GM18498 (cell line): Measurements from ENCODE around the gene HS3ST6.
"Not testable (repeated sequence)": the region's sequence is repeated elsewhere in the genome, so short reads cannot be mapped to it uniquely, and the experiment has no call there.

ENCODE experiments used
- ATAC-seq: cut with Tn5 transposase; IDR thresholded peaks from one replicate; pipeline ENCODE4 v1.9.1; 2021; ENCODE audit warnings: mild to moderate bottlenecking, moderate library complexity; ENCODE audit not compliant: unreplicated experiment

The HS3ST6 gene

GRCh38 chr16:1884155-1884760, 34.0 kb downstream of the HS3ST6 start:
- no peak for ATAC-seq

- not testable (repeated sequence) for ATAC-seq
These were observed 37.0 kb downstream of the HS3ST6 start for GRCh38 chr16:1881172-1881571.

GRCh38 chr16:1879477-1879876, 38.7 kb downstream of the HS3ST6 start:
- no peak for ATAC-seq

GRCh38 chr16:1878256-1878655, 40.0 kb downstream of the HS3ST6 start:
- ATAC-seq: no peak

- no peak for ATAC-seq
These were observed 40.4 kb downstream of the HS3ST6 start for GRCh38 chr16:1877804-1878203.

GRCh38 chr16:1877089-1877488, 41.1 kb downstream of the HS3ST6 start:
- no peak for ATAC-seq

GRCh38 chr16:1876468-1876867, 41.7 kb downstream of the HS3ST6 start:
- ATAC-seq: no peak

GRCh38 chr16:1876066-1876465, 42.1 kb downstream of the HS3ST6 start:
- not testable (repeated sequence) for ATAC-seq

- ATAC-seq: no peak
These were observed 43.4 kb downstream of the HS3ST6 start for GRCh38 chr16:1874854-1875253.

- no peak for ATAC-seq
These were observed 46.1 kb downstream of the HS3ST6 start, which contains the start of gene MEIOB for GRCh38 chr16:1871974-1872635. TSS of gene MEIOB (minus strand) at chr16:1872164. CDS start at chr16:1868175, 3,989 bp downstream.

- no peak for ATAC-seq
These were observed 47.7 kb downstream of the HS3ST6 start for GRCh38 chr16:1870365-1871082.

GRCh38 chr16:1865902-1866690, 52.1 kb downstream of the HS3ST6 start:
- no peak for ATAC-seq

- ATAC-seq: no peak
These were observed 54.3 kb downstream of the HS3ST6 start for GRCh38 chr16:1863681-1864460.

GRCh38 chr16:1862394-1862793, 55.8 kb downstream of the HS3ST6 start:
- ATAC-seq: no peak

- ATAC-seq: no peak
These were observed 56.5 kb downstream of the HS3ST6 start for GRCh38 chr16:1861730-1862129.
